ENCODE results near the gene RC3H1.

The RC3H1 gene

DNA sequence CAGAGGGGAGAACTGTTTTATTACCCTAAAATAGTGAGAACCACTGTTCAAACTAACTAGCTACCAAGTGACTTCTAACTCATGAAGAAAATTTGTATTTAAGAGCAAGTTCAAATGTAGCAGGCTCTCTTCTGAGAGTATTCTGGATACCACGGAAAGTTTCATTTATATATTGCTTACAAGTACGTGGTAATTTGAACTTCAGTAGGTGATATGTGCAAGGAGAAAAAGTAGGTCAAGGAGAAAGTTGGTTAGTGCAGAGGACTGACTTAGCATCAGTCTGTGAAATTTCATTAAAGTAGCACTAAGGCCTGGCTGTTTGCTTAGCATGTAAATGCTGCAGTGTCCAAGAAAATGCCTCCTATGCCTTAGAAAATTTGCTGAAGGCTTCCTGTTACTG, 121.7 kb downstream of the RC3H1 start:
- H3K4me3 ChIP-seq = peak overlapping the region; percentile 13; the same call in 1 of the 2 replicates
- no peaks in the 10 kb centered on the region for H3K9me3 ChIP-seq (ENCODE audit: low read depth, low read length)
- H3K9ac ChIP-seq (ENCODE audit: insufficient read length) = no peak overlapping the region
- TF ChIP-seq EZH2 (IDR thresholded peaks at IDR 0.05) (no peak), POLR2AphosphoS5 (IDR thresholded peaks at IDR 0.05; ENCODE audit: borderline replicate concordance, low read depth, low read length) (no peak), FOXP2 (optimal IDR thresholded peaks at IDR 0.05; ENCODE audit: control extremely low read depth, extremely low read length, insufficient read depth) (no peak)
- no peaks in the 10 kb centered on the region for H3K36me3 ChIP-seq (ENCODE audit: insufficient read depth, low read length)
- no peak for DNase-seq (ENCODE audit: low read depth, low spot score)
- H3K27ac ChIP-seq = peak overlapping the region; percentile 28; the same call in 1 of the 2 replicates

GRCh38 chr1:173894189-173894588, 128.0 kb downstream of the RC3H1 start:
- DNase-seq (ENCODE audit: low read depth, low spot score) = no peak
- Histone ChIP-seq H3K27ac (no peak overlapping the region), H3K4me3 (no peak overlapping the region), H3K9ac (ENCODE audit: insufficient read length) (no peak overlapping the region), H3K9me3 (ENCODE audit: low read depth, low read length) (no peaks in the 10 kb centered on the region), H3K36me3 (ENCODE audit: insufficient read depth, low read length) (no peaks in the 10 kb centered on the region)
- TF ChIP-seq POLR2AphosphoS5 (IDR thresholded peaks at IDR 0.05; ENCODE audit: borderline replicate concordance, low read depth, low read length) = no peak
- no peak for TF ChIP-seq EZH2 (IDR thresholded peaks at IDR 0.05)
- TF ChIP-seq FOXP2 (optimal IDR thresholded peaks at IDR 0.05; ENCODE audit: control extremely low read depth, extremely low read length, insufficient read depth) = no peak

- DNase-seq (ENCODE audit: low read depth, low spot score) = no peak
- Histone ChIP-seq H3K36me3 (ENCODE audit: insufficient read depth, low read length) (no peaks in the 10 kb centered on the region), H3K9me3 (ENCODE audit: low read depth, low read length) (no peaks in the 10 kb centered on the region), H3K9ac (ENCODE audit: insufficient read length) (no peak overlapping the region), H3K27ac (no peak overlapping the region), H3K4me3 (no peak overlapping the region)
- TF ChIP-seq POLR2AphosphoS5 (IDR thresholded peaks at IDR 0.05; ENCODE audit: borderline replicate concordance, low read depth, low read length) = no peak
- no peak for TF ChIP-seq EZH2 (IDR thresholded peaks at IDR 0.05)
- no peak for TF ChIP-seq FOXP2 (optimal IDR thresholded peaks at IDR 0.05; ENCODE audit: control extremely low read depth, extremely low read length, insufficient read depth)
Observed at GRCh38 chr1:173893611-173894010, 128.5 kb downstream of the RC3H1 start.

DNA sequence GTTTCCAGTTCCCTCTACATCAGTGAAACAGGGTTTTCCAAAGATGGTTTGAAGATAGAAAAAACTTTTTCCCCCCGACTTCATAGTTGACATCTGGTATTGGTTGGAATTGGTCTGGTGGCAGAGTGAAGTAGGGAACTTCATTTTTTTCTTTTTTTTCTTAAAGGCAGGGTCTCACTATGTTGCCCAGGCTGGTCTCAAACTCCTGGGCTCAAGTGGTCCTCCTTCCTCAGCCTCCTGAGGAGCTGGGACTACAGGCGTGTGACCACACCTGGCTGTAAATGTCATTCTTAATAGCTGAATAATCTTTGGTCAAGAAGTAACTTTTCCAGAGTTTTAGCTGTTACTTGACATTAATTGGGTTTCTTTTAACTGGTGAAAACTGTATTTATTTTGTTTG, 132.3 kb downstream of the RC3H1 start:
- Histone ChIP-seq H3K36me3 (ENCODE audit: insufficient read depth, low read length) (peaks cover 11% of the 10 kb centered on the region; the same call in 1 of the 2 replicates), H3K9me3 (ENCODE audit: low read depth, low read length) (no peaks in the 10 kb centered on the region), H3K9ac (ENCODE audit: insufficient read length) (no peak overlapping the region), H3K27ac (no peak overlapping the region), H3K4me3 (no peak overlapping the region)
- no peak for DNase-seq (ENCODE audit: low read depth, low spot score)
- TF ChIP-seq FOXP2 (optimal IDR thresholded peaks at IDR 0.05; ENCODE audit: control extremely low read depth, extremely low read length, insufficient read depth) = no peak
- TF ChIP-seq POLR2AphosphoS5 (IDR thresholded peaks at IDR 0.05; ENCODE audit: borderline replicate concordance, low read depth, low read length) = no peak
- TF ChIP-seq EZH2 (IDR thresholded peaks at IDR 0.05) = no peak

- Histone ChIP-seq H3K9me3 (ENCODE audit: low read depth, low read length) (no peaks in the 10 kb centered on the region), H3K36me3 (ENCODE audit: insufficient read depth, low read length) (peaks cover 11% of the 10 kb centered on the region; the same call in 1 of the 2 replicates), H3K4me3 (no peak overlapping the region), H3K9ac (ENCODE audit: insufficient read length) (no peak overlapping the region), H3K27ac (no peak overlapping the region)
- no peak for DNase-seq (ENCODE audit: low read depth, low spot score)
- TF ChIP-seq EZH2 (IDR thresholded peaks at IDR 0.05) = no peak
- TF ChIP-seq POLR2AphosphoS5 (IDR thresholded peaks at IDR 0.05; ENCODE audit: borderline replicate concordance, low read depth, low read length) = no peak
- no peak for TF ChIP-seq FOXP2 (optimal IDR thresholded peaks at IDR 0.05; ENCODE audit: control extremely low read depth, extremely low read length, insufficient read depth)
Observed at GRCh38 chr1:173888749-173889148, 133.4 kb downstream of the RC3H1 start.

- no peak for TF ChIP-seq EZH2 (IDR thresholded peaks at IDR 0.05)
- H3K4me3 ChIP-seq = no peak overlapping the region
- no peak for DNase-seq (ENCODE audit: low read depth, low spot score)
- H3K9ac ChIP-seq (ENCODE audit: insufficient read length) = no peak overlapping the region
- H3K27ac ChIP-seq = no peak overlapping the region
- no peaks in the 10 kb centered on the region for H3K9me3 ChIP-seq (ENCODE audit: low read depth, low read length)
- H3K36me3 ChIP-seq (ENCODE audit: insufficient read depth, low read length) = peaks cover 11% of the 10 kb centered on the region; the same call in 1 of the 2 replicates
Observed at GRCh38 chr1:173887627-173888026, 134.5 kb downstream of the RC3H1 start.

DNA sequence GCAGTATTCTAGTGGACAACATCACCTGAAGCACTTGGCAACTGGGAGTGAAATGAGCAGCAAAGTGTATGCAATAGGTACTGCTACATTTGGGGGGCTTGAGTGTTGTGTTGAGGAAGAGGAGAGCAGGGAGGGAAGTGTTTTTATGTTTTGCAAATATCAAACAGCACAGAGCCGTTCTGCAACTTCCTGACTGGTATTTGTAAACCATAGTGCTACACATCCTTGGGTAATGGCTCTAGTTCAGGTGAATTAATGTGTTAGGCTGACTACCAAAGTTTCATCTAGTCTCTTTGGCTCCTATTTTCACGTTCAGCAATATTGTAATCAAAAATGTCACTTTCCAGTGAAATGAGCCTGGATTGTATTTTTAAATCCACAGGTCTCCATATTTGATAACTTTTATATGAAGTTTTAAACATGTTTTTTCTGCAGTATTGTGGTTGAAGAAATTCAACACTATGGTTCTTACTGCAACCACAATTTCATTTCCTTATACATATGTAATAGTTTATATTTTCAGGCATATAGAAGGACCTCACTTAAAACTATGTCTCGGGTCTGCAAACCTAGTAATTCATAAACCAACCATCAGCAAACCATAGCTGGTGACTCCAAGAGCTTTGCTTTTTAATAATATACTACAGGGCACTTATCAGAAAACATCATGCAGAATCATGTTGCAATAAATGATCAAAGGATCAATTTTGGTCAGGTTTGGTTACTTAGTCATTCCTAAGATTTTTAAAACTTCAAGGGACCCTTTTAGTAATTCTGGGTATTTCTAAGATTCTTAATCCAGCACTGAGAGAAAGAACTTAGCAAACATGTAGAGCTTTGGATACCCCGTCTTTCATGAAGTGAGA, 135.2 kb downstream of the RC3H1 start:
- DNase-seq (ENCODE audit: low read depth, low spot score) = no peak
- Histone ChIP-seq H3K9me3 (ENCODE audit: low read depth, low read length) (no peaks in the 10 kb centered on the region), H3K4me3 (no peak overlapping the region), H3K36me3 (ENCODE audit: insufficient read depth, low read length) (peaks cover 11% of the 10 kb centered on the region; the same call in 1 of the 2 replicates), H3K9ac (ENCODE audit: insufficient read length) (no peak overlapping the region), H3K27ac (no peak overlapping the region)
- TF ChIP-seq EZH2 (IDR thresholded peaks at IDR 0.05) = no peak
- no peak for TF ChIP-seq POLR2AphosphoS5 (IDR thresholded peaks at IDR 0.05; ENCODE audit: borderline replicate concordance, low read depth, low read length)
- TF ChIP-seq FOXP2 (optimal IDR thresholded peaks at IDR 0.05; ENCODE audit: control extremely low read depth, extremely low read length, insufficient read depth) = no peak

- Histone ChIP-seq H3K36me3 (ENCODE audit: insufficient read depth, low read length) (peaks cover 11% of the 10 kb centered on the region; the same call in 1 of the 2 replicates), H3K27ac (no peak overlapping the region), H3K9me3 (ENCODE audit: low read depth, low read length) (no peaks in the 10 kb centered on the region), H3K4me3 (no peak overlapping the region), H3K9ac (ENCODE audit: insufficient read length) (no peak overlapping the region)
- DNase-seq (ENCODE audit: low read depth, low spot score) = no peak
- TF ChIP-seq EZH2 (IDR thresholded peaks at IDR 0.05) (no peak), FOXP2 (optimal IDR thresholded peaks at IDR 0.05; ENCODE audit: control extremely low read depth, extremely low read length, insufficient read depth) (no peak), POLR2AphosphoS5 (IDR thresholded peaks at IDR 0.05; ENCODE audit: borderline replicate concordance, low read depth, low read length) (no peak)
Observed at GRCh38 chr1:173884701-173885100, 137.5 kb downstream of the RC3H1 start.
